Hepatocyte (in vitro differentiated cells): ENCODE measurements around the gene INO80D. TPM values are rescaled to one million over a fixed set of nuclear protein-coding genes. Genes with fewer than 3 reads are reported as not detected.
"Not testable (repeated sequence)": the region's sequence is repeated elsewhere in the genome, so short reads cannot be mapped to it uniquely, and the experiment has no call there.

Experiments used
- DNase-seq: peaks from one replicate; pipeline ENCODE4 v3.0.0-alpha.2; 2016; ENCODE audit warnings: low spot score
- H2AFZ ChIP-seq: fragments of 200-600 bp; sonication (generic); 2 replicates; pipeline ENCODE4 v1.6.0; 2016; ENCODE audit warnings: antibody characterized with exemption, mild to moderate bottlenecking
- H3K27ac ChIP-seq: fragments of 200-600 bp; sonication (generic); 2 replicates; pipeline ENCODE4 v1.5.1; 2016; ENCODE audit warnings: mild to moderate bottlenecking
- H3K27me3 ChIP-seq: fragments of 200-600 bp; sonication (generic); 2 replicates; pipeline ENCODE4 v1.6.1; 2016
- H3K36me3 ChIP-seq: fragments of 200-600 bp; sonication (generic); replicated peaks from 2 replicates; pipeline ENCODE4 v1.5.1; 2016; ENCODE audit warnings: low read depth; ENCODE audit not compliant: insufficient read depth
- H3K4me1 ChIP-seq: fragments of 200-600 bp; sonication (generic); 2 replicates; pipeline ENCODE4 v1.5.1; 2016; ENCODE audit warnings: mild to moderate bottlenecking, moderate library complexity; ENCODE audit not compliant: insufficient read depth
- H3K4me2 ChIP-seq: fragments of 200-600 bp; sonication (generic); 2 replicates; pipeline ENCODE4 v1.6.0; 2016
- H3K4me3 ChIP-seq: fragments of 200-600 bp; sonication (generic); 2 replicates; pipeline ENCODE4 v1.5.1; 2016; ENCODE audit warnings: mild to moderate bottlenecking
- H3K79me2 ChIP-seq: fragments of 200-600 bp; sonication (generic); 2 replicates; pipeline ENCODE4 v1.6.0; 2017; ENCODE audit warnings: mild to moderate bottlenecking
- H3K9me2 ChIP-seq: fragments of 200-600 bp; sonication (generic); replicated peaks from 2 replicates; pipeline ENCODE4 v1.6.0; 2017; ENCODE audit warnings: mild to moderate bottlenecking; ENCODE audit not compliant: insufficient read depth
- H3K9me3 ChIP-seq: fragments of 200-600 bp; sonication (generic); 2 replicates; pipeline ENCODE4 v1.5.1; 2016; ENCODE audit warnings: low read depth, mild to moderate bottlenecking
- H4K20me1 ChIP-seq: fragments of 200-600 bp; sonication (generic); 2 replicates; pipeline ENCODE4 v1.6.0; 2016; ENCODE audit warnings: mild to moderate bottlenecking; ENCODE audit not compliant: insufficient read depth, poor library complexity, severe bottlenecking
- CTCF ChIP-seq: fragments of 200-600 bp; sonication (generic); IDR thresholded peaks from 2 replicates; pipeline ENCODE4 v1.5.1; 2016; ENCODE audit warnings: antibody characterized with exemption, mild to moderate bottlenecking; ENCODE audit not compliant: poor library complexity
- EZH2 ChIP-seq: fragments of 200-600 bp; sonication (generic); IDR thresholded peaks from 2 replicates; pipeline ENCODE4 v1.6.1; 2016; ENCODE audit warnings: antibody characterized with exemption, mild to moderate bottlenecking, borderline replicate concordance
- EZH2phosphoT487 ChIP-seq: fragments of 200-600 bp; sonication (generic); IDR thresholded peaks from one replicate; pipeline ENCODE4 v1.6.1; 2018; ENCODE audit warnings: antibody characterized with exemption, mild to moderate bottlenecking, low read depth, moderate library complexity; ENCODE audit not compliant: unreplicated experiment, severe bottlenecking
- WGBS: methylation state at CpG from one replicate; pipeline ENCODE4 v1.1.6; 2016; ENCODE audit warnings: low lambda C conversion rate; ENCODE audit errors: missing lambda C conversion rate; 5-methylcytosine and 5-hydroxymethylcytosine counted together
- polyA plus RNA-seq: library from polyadenylated mRNA; unstranded; fragments of >200 nt; fragmentation: Nextera tagmentation; extraction: Ambion mirVana; gene quantifications from 2 replicates; pipeline ENCODE4 v1.2.1, GENCODE V29; 2016
- total RNA-seq: library from RNA; depleted of rRNA; stranded (reverse); fragments of >200 nt; gene quantifications from 2 replicates; pipeline ENCODE4 v1.2.3, GENCODE V29; 2014

INO80D gene
- total and polyA plus RNA-seq, 2 experiments from 2014 or later = 6.6 to 15.0 TPM

GRCh38 chr2:205990104-205990503, 95.9 kb downstream of the INO80D start:
- Histone ChIP-seq H3K4me2 (no peak overlapping the region), H2AFZ (no peak overlapping the region), H3K9me3 (no peaks in the 10 kb centered on the region), H4K20me1 (no peaks in the 10 kb centered on the region), H3K27ac (no peak overlapping the region), H3K36me3 (no peaks in the 10 kb centered on the region), H3K4me3 (no peak overlapping the region), H3K79me2 (no peaks in the 10 kb centered on the region), H3K27me3 (no peaks in the 10 kb centered on the region), H3K9me2 (no peaks in the 10 kb centered on the region), H3K4me1 (no peaks in the 10 kb centered on the region)
- WGBS = 96% methylated on average over 2 of the region's 2 CpGs
- TF ChIP-seq CTCF = no peak
- TF ChIP-seq EZH2phosphoT487 = no peak
- no peak for TF ChIP-seq EZH2
- no peak for DNase-seq

- 94% methylated on average over 11 of the region's 11 CpGs for WGBS
- TF ChIP-seq EZH2 = no peak
- TF ChIP-seq CTCF = no peak
- no peak for TF ChIP-seq EZH2phosphoT487
- H3K9me3 ChIP-seq = no peaks in the 10 kb centered on the region
- no peaks in the 10 kb centered on the region for H3K9me2 ChIP-seq
- H3K4me3 ChIP-seq = no peak overlapping the region
- H3K27ac ChIP-seq = no peak overlapping the region
- no peaks in the 10 kb centered on the region for H3K27me3 ChIP-seq
- DNase-seq = no peak
- H3K79me2 ChIP-seq = no peaks in the 10 kb centered on the region
- H4K20me1 ChIP-seq = no peaks in the 10 kb centered on the region
- no peak overlapping the region for H2AFZ ChIP-seq
- no peaks in the 10 kb centered on the region for H3K4me1 ChIP-seq
- no peaks in the 10 kb centered on the region for H3K36me3 ChIP-seq
- H3K4me2 ChIP-seq = no peak overlapping the region
Observed at GRCh38 chr2:205989271-205990071, 96.5 kb downstream of the INO80D start.

- H3K79me2 ChIP-seq, H3K4me1 ChIP-seq, H3K27ac ChIP-seq, H3K27me3 ChIP-seq, H3K9me3 ChIP-seq, H3K4me3 ChIP-seq, H3K4me2 ChIP-seq, H3K36me3 ChIP-seq, DNase-seq, H3K9me2 ChIP-seq, H4K20me1 ChIP-seq, H2AFZ ChIP-seq: not testable (repeated sequence)
- WGBS = 95% methylated on average over 1 of the region's 1 CpG
Observed at GRCh38 chr2:205988681-205989080, 97.3 kb downstream of the INO80D start.

GRCh38 chr2:205988274-205988673, 97.7 kb downstream of the INO80D start:
- Histone ChIP-seq H3K27me3 (no peaks in the 10 kb centered on the region), H3K79me2 (no peaks in the 10 kb centered on the region), H3K27ac (no peak overlapping the region), H4K20me1 (no peaks in the 10 kb centered on the region), H3K9me2 (no peaks in the 10 kb centered on the region), H3K4me3 (no peak overlapping the region), H3K4me2 (no peak overlapping the region), H3K36me3 (no peaks in the 10 kb centered on the region), H2AFZ (no peak overlapping the region), H3K9me3 (no peaks in the 10 kb centered on the region), H3K4me1 (no peaks in the 10 kb centered on the region)
- WGBS = 93% methylated on average over 6 of the region's 6 CpGs
- no peak for DNase-seq
- no peak for TF ChIP-seq EZH2
- no peak for TF ChIP-seq EZH2phosphoT487

- DNase-seq, H3K27me3 ChIP-seq: not testable (repeated sequence)
Observed at GRCh38 chr2:205986334-205986733, 99.6 kb downstream of the INO80D start.

More at GRCh38 chr2:205986334-205986733, 99.6 kb downstream of the INO80D start:
- not testable (repeated sequence) for H3K36me3 ChIP-seq, H3K9me2 ChIP-seq, H3K27ac ChIP-seq, H3K4me3 ChIP-seq, H3K4me2 ChIP-seq, H3K4me1 ChIP-seq, H2AFZ ChIP-seq, H4K20me1 ChIP-seq, H3K9me3 ChIP-seq, H3K79me2 ChIP-seq
- WGBS = 96% methylated on average over 9 of the region's 9 CpGs
